Ishikawa (cell line): ENCODE measurements around the gene VAV3.

Experiments used
- CEBPB ChIP-seq: IDR thresholded peaks from 2 replicates; pipeline ENCODE4 v1.6.1; 2012
- CREB1 ChIP-seq: IDR thresholded peaks from 2 replicates; pipeline ENCODE4 v1.6.1; 2012; ENCODE audit warnings: low read depth
- EGR1 ChIP-seq: IDR thresholded peaks from 2 replicates; pipeline ENCODE4 v1.6.1; 2012
- EP300 ChIP-seq: IDR thresholded peaks from 2 replicates; pipeline ENCODE4 v1.6.1; 2012; ENCODE audit warnings: borderline replicate concordance
- FOXM1 ChIP-seq: IDR thresholded peaks from 2 replicates; pipeline ENCODE4 v1.6.1; 2012; ENCODE audit warnings: low read depth, borderline replicate concordance
- NFIC ChIP-seq: IDR thresholded peaks from 2 replicates; pipeline ENCODE4 v1.6.1; 2012
- RAD21 ChIP-seq: IDR thresholded peaks from 2 replicates; pipeline ENCODE4 v1.6.1; 2012; ENCODE audit warnings: low read depth
- TAF1 ChIP-seq: IDR thresholded peaks from 2 replicates; pipeline ENCODE4 v1.6.1; 2012; ENCODE audit warnings: low read depth, mild to moderate bottlenecking
- TCF12 ChIP-seq: IDR thresholded peaks from 2 replicates; pipeline ENCODE4 v1.6.1; 2012; ENCODE audit warnings: low read depth
- TEAD4 ChIP-seq: IDR thresholded peaks from 2 replicates; pipeline ENCODE4 v1.6.1; 2012
- YY1 ChIP-seq: IDR thresholded peaks from 2 replicates; pipeline ENCODE4 v1.6.1; 2012; ENCODE audit warnings: low read depth
- ZBTB7A ChIP-seq: IDR thresholded peaks from 2 replicates; pipeline ENCODE4 v1.6.1; 2012; ENCODE audit warnings: low read depth
- TF ChIP-seq, protein P1 (sequence below): IDR thresholded peaks from 2 replicates; pipeline ENCODE4 v1.6.1; 2012
- TF ChIP-seq, protein P2 (sequence below): IDR thresholded peaks from 2 replicates; pipeline ENCODE4 v1.6.1; 2012; ENCODE audit warnings: low read depth, mild to moderate bottlenecking
- TF ChIP-seq, protein P3 (sequence below): IDR thresholded peaks from 2 replicates; pipeline ENCODE4 v1.6.1; 2012

VAV3 gene

DNA sequence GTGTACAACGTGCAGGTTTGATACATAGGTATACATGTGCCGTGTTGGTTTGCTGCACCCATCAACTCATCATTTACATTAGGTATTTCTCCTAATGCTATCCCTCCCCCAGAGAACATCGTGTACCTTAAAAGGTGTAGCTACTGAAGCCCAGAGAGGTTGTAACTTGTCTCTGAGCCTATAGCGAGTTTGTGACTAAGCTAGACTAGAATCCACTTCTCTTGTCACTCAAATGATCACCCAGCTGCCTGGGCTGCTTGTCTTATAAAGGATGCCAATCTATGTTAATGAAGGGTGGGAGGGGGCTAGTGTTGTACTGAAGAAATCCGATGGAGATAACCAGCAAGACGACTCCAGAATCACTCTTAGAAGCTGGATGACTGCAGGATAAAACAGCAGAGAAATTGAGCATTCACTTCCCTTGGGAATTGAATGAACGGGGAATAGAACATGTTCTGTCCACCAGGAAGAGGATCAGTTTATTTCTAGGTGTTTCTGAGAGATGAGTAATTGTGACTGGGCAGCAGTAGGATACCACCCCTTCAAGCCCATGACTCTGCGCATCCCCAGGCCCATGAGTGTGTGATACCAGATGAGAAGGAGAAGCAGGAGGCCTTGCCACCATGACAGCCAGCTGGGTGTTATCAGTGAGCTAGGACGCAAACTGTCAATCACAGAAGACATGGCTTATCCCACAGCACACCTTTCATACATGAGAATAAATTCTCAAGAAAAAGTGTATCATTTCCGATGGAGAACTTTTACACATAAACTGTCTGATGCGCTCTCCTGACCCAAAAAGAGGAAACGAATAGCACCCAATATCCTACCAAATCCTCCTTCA lies 433.7 kb downstream of the VAV3 start:
- TF ChIP-seq, protein P1, sequence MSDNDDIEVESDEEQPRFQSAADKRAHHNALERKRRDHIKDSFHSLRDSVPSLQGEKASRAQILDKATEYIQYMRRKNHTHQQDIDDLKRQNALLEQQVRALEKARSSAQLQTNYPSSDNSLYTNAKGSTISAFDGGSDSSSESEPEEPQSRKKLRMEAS: no peak
- TF ChIP-seq TAF1 (no peak), EGR1 (no peak), TEAD4 (no peak), NFIC (no peak), CEBPB (no peak), TCF12 (no peak), RAD21 (no peak), ZBTB7A (no peak), YY1 (no peak), EP300 (no peak), CREB1 (no peak)
- TF ChIP-seq, protein P2, sequence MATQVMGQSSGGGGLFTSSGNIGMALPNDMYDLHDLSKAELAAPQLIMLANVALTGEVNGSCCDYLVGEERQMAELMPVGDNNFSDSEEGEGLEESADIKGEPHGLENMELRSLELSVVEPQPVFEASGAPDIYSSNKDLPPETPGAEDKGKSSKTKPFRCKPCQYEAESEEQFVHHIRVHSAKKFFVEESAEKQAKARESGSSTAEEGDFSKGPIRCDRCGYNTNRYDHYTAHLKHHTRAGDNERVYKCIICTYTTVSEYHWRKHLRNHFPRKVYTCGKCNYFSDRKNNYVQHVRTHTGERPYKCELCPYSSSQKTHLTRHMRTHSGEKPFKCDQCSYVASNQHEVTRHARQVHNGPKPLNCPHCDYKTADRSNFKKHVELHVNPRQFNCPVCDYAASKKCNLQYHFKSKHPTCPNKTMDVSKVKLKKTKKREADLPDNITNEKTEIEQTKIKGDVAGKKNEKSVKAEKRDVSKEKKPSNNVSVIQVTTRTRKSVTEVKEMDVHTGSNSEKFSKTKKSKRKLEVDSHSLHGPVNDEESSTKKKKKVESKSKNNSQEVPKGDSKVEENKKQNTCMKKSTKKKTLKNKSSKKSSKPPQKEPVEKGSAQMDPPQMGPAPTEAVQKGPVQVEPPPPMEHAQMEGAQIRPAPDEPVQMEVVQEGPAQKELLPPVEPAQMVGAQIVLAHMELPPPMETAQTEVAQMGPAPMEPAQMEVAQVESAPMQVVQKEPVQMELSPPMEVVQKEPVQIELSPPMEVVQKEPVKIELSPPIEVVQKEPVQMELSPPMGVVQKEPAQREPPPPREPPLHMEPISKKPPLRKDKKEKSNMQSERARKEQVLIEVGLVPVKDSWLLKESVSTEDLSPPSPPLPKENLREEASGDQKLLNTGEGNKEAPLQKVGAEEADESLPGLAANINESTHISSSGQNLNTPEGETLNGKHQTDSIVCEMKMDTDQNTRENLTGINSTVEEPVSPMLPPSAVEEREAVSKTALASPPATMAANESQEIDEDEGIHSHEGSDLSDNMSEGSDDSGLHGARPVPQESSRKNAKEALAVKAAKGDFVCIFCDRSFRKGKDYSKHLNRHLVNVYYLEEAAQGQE: no peak
- TF ChIP-seq, protein P3, sequence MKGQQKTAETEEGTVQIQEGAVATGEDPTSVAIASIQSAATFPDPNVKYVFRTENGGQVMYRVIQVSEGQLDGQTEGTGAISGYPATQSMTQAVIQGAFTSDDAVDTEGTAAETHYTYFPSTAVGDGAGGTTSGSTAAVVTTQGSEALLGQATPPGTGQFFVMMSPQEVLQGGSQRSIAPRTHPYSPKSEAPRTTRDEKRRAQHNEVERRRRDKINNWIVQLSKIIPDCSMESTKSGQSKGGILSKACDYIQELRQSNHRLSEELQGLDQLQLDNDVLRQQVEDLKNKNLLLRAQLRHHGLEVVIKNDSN: no peak

DNA sequence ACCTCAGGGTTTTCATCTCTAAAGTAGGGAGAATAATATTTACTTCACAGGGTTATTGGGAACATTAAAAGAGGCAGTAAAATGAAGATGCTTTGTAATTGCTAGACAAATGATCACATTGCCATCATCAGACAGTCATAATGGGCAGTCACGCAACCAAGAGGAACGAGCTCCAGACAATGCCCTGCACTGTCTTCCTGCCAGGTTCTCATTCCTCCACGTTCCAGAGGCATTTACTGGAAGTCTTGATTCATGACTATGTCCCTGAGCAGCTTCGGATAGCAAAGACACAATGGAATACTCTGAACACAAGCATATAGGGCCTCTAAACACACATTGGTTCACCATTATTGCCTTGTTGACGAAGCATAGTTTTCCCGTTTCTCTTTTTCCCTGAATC lies 434.4 kb downstream of the VAV3 start:
- TF ChIP-seq CEBPB (no peak), CREB1 (no peak), TCF12 (0 out of 2 replicates have a peak, but pooled peaks have one; percentile 26), NFIC (peak; percentile 54), TAF1 (no peak), RAD21 (no peak), FOXM1 (no peak), EP300 (peak; percentile 50; the same call in 1 of the 2 replicates), TEAD4 (peak; percentile 74)
- TF ChIP-seq, protein P1: no peak
- TF ChIP-seq, protein P2: no peak
- TF ChIP-seq, protein P3: no peak

DNA sequence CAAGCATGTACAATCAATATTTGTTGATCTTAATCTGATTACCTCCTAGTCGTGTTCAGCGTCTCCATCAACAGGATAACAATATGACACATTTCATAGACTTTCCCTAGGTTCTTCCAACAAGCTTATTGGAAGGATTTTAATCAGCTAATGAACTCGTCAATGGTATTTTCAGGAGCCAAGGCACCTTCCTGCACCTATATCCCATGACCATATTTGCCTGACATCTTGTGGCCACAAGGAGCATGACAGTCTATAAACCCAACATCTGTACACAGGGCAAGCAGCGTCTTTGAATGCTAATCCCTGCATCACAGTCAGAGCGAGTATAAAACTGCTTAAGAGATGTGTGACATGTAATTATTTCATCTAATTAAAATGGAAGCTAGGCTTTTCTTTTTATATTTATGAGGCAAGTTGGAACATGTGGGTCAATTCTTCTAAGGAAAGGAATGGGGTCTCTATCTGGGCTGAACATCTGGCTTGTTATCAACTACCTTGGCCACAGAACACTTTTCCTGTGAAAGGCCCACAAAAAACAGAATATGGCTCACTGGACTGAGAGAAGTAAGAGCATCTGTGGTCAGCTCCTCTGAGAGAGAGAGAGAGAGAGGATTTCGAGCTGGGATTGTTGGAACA lies 435.4 kb downstream of the VAV3 start:
- TF ChIP-seq RAD21 (peak; percentile 90), NFIC (no peak)

DNA sequence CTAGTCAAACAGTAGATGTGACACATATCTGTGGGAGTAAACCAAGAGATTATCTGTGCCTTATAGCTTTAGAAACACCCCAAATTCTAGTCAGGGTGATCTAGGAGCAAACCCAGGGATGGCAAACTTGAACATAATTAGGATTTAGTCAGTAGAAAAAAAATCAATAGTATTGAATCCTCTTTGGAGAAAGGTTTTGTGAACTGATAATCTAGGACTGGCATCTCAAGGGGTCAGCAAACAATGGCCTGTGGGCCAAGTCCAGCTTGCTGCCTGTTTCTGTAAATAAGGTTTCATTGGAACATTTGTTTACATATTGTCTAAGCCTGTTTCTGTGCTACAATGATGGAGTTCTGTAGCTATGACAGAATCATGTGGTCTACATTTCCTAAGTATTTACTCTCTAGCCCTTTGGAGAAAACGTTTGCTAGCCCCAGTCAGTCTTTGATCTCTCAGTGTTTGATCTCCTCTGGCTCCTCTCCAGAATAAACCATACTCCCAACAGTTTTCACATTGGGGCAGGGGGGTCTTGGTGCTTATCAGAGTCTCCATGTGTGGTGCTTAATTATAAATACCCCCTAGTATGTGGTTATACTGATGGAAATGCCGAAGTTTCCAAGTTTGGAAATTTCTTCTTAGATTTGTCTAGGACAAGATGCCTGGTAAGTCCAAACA lies 438.3 kb downstream of the VAV3 start:
- TF ChIP-seq CREB1: no peak
- no peak for TF ChIP-seq RAD21
- TF ChIP-seq TAF1: no peak
- TF ChIP-seq EP300: no peak
- no peak for TF ChIP-seq TCF12
- no peak for TF ChIP-seq ZBTB7A
- TF ChIP-seq, protein P1: no peak
- TF ChIP-seq TEAD4: no peak
- no peak for TF ChIP-seq EGR1
- TF ChIP-seq NFIC: no peak
- TF ChIP-seq YY1: no peak
- TF ChIP-seq, protein P3: no peak
- TF ChIP-seq, protein P2: no peak
- TF ChIP-seq FOXM1: no peak
- TF ChIP-seq CEBPB: no peak
